ENCODE measurements around the gene GABRP.

GRCh38 chr5:170826117-170826516 lies 42.6 kb downstream of the GABRP start:
- no peak for TF ChIP-seq CTCF (IDR thresholded peaks at IDR 0.05)
- no peak for TF ChIP-seq MYC (IDR thresholded peaks at IDR 0.05; ENCODE audit: borderline replicate concordance, low read length)
- no peak for TF ChIP-seq NR3C1 (IDR thresholded peaks at IDR 0.05)
- no peak for TF ChIP-seq KDM5A (IDR thresholded peaks at IDR 0.05)
- no peak for TF ChIP-seq FOSL2 (IDR thresholded peaks at IDR 0.05)
- TF ChIP-seq FOSL2 (CRISPR knock-in tag; IDR thresholded peaks at IDR 0.05) = no peak
- TF ChIP-seq EP300 (IDR thresholded peaks at IDR 0.05) = no peak
- TF ChIP-seq EHF (CRISPR knock-in tag; IDR thresholded peaks at IDR 0.05) = no peak
- TF ChIP-seq POLR2A (IDR thresholded peaks at IDR 0.05; ENCODE audit: low read length) = no peak
- no peak for TF ChIP-seq RFX5 (IDR thresholded peaks at IDR 0.05)
- no peak for TF ChIP-seq REST (IDR thresholded peaks at IDR 0.05)
- no peak for TF ChIP-seq MAFK (IDR thresholded peaks at IDR 0.05; ENCODE audit: partially characterized antibody)
- no peak for TF ChIP-seq ZNF302 (CRISPR knock-in tag; IDR thresholded peaks at IDR 0.05)
